Muscle layer of duodenum (tissue), 2 donors: ENCODE data around the gene TMEM52.

Experiments
- H3K27ac ChIP-seq: one replicate; pipeline ENCODE4 v1.7.0; 2013; ENCODE audit warnings: mild to moderate bottlenecking, low read length
- H3K27me3 ChIP-seq: one replicate; pipeline ENCODE4 v1.7.0; 2013; ENCODE audit warnings: low read depth, mild to moderate bottlenecking, control low read depth, low read length
- H3K36me3 ChIP-seq, 2 donors: one replicate each; pipeline ENCODE4 v1.7.0; 2013; ENCODE audit warnings: low read length in 2 of 2, control low read depth in 1 of 2, mild to moderate bottlenecking in 1 of 2; ENCODE audit not compliant: insufficient read depth in 2 of 2, control insufficient read depth in 1 of 2
- H3K4me1 ChIP-seq, 2 donors: one replicate each; pipeline ENCODE4 v1.7.0; 2013; ENCODE audit warnings: low read length in 2 of 2, mild to moderate bottlenecking in 2 of 2, control low read depth in 1 of 2, moderate library complexity in 1 of 2; ENCODE audit not compliant: insufficient read depth in 2 of 2, control insufficient read depth in 1 of 2
- H3K4me3 ChIP-seq, 2 donors: one replicate each; pipeline ENCODE4 v1.7.0; 2013; ENCODE audit warnings: low read length in 2 of 2, low read depth in 1 of 2, mild to moderate bottlenecking in 1 of 2
- H3K9me3 ChIP-seq, 2 donors: one replicate each; pipeline ENCODE4 v1.7.0; 2013; ENCODE audit warnings: low read length in 2 of 2, control low read depth in 1 of 2, mild to moderate bottlenecking in 1 of 2; ENCODE audit not compliant: control insufficient read depth in 1 of 2
- donor health status: healthy.

Gene TMEM52

GRCh38 chr1:1917304-1917976 is 1.6 kb downstream of the TMEM52 start:
- no peaks in the 10 kb centered on the region for H3K36me3 ChIP-seq
- H3K27ac ChIP-seq = no peak overlapping the region
- peaks cover 0 to 10% of the 10 kb centered on the region in 2 donors for H3K4me1 ChIP-seq
- H3K27me3 ChIP-seq = no peaks in the 10 kb centered on the region
- no peak overlapping the region for H3K4me3 ChIP-seq
- no peaks in the 10 kb centered on the region for H3K9me3 ChIP-seq

- Histone ChIP-seq H3K4me3 (no peak overlapping the region), H3K27me3 (no peaks in the 10 kb centered on the region), H3K27ac (no peak overlapping the region), H3K36me3 (no peaks in the 10 kb centered on the region), H3K9me3 (no peaks in the 10 kb centered on the region), H3K4me1 (peaks cover 0 to 10% of the 10 kb centered on the region in 2 donors)
Measured at GRCh38 chr1:1916851-1917251, 2.2 kb downstream of the TMEM52 start.

GRCh38 chr1:1915911-1916840 is 2.9 kb downstream of the TMEM52 start:
- Histone ChIP-seq H3K9me3 (no peaks in the 10 kb centered on the region), H3K27me3 (no peaks in the 10 kb centered on the region), H3K4me1 (peaks cover 0 to 10% of the 10 kb centered on the region in 2 donors), H3K27ac (no peak overlapping the region), H3K4me3 (no peak overlapping the region), H3K36me3 (no peaks in the 10 kb centered on the region)

GRCh38 chr1:1914971-1915692 is 3.9 kb downstream of the TMEM52 start, which contains the start of gene CALML6:
Gene CALML6, plus strand, starts transcription at chr1:1915260. Its CDS starts 21 bp downstream, at chr1:1915281.
- H3K27me3 ChIP-seq = no peaks in the 10 kb centered on the region
- H3K36me3 ChIP-seq = no peaks in the 10 kb centered on the region
- H3K4me1 ChIP-seq = peaks cover 0 to 10% of the 10 kb centered on the region in 2 donors
- no peak within 1 kb of the TSS for H3K27ac ChIP-seq
- H3K9me3 ChIP-seq = no peaks in the 10 kb centered on the region
- H3K4me3 ChIP-seq = no peak within 1 kb of the TSS

GRCh38 chr1:1914101-1914970 is 4.7 kb downstream of the TMEM52 start:
- Histone ChIP-seq H3K4me1 (peaks cover 0 to 10% of the 10 kb centered on the region in 2 donors), H3K27me3 (no peaks in the 10 kb centered on the region), H3K9me3 (no peaks in the 10 kb centered on the region), H3K4me3 (no peak overlapping the region), H3K36me3 (no peaks in the 10 kb centered on the region), H3K27ac (no peak overlapping the region)

GRCh38 chr1:1911350-1912041 is 7.6 kb downstream of the TMEM52 start:
- no peaks in the 10 kb centered on the region for H3K9me3 ChIP-seq
- no peak overlapping the region for H3K27ac ChIP-seq
- no peaks in the 10 kb centered on the region for H3K36me3 ChIP-seq
- H3K4me3 ChIP-seq = no peak overlapping the region
- H3K27me3 ChIP-seq = no peaks in the 10 kb centered on the region
- H3K4me1 ChIP-seq = peaks cover 0 to 12% of the 10 kb centered on the region in 2 donors

- Histone ChIP-seq H3K27ac (no peak overlapping the region), H3K9me3 (no peaks in the 10 kb centered on the region), H3K4me1 (peaks cover 0 to 16% of the 10 kb centered on the region in 2 donors)
Measured at GRCh38 chr1:1910651-1911331, 8.3 kb downstream of the TMEM52 start.

GRCh38 chr1:1910033-1910465 is 9.0 kb downstream of the TMEM52 start:
- no peaks in the 10 kb centered on the region for H3K27me3 ChIP-seq
- H3K4me3 ChIP-seq = peak overlapping the region in 1 of 2 donors; percentile 55
- peaks cover 0 to 16% of the 10 kb centered on the region in 2 donors for H3K4me1 ChIP-seq
- H3K36me3 ChIP-seq = no peaks in the 10 kb centered on the region
- no peak overlapping the region for H3K27ac ChIP-seq
- H3K9me3 ChIP-seq = no peaks in the 10 kb centered on the region

More at GRCh38 chr1:1910651-1911331, 8.3 kb downstream of the TMEM52 start:
- no peaks in the 10 kb centered on the region for H3K36me3 ChIP-seq
- no peak overlapping the region for H3K4me3 ChIP-seq
- no peaks in the 10 kb centered on the region for H3K27me3 ChIP-seq

GRCh38 chr1:1908506-1908791 is 10.6 kb downstream of the TMEM52 start:
- peak overlapping the region; percentile 39 to 73 for H3K4me3 ChIP-seq
- no peak overlapping the region for H3K27ac ChIP-seq
- H3K27me3 ChIP-seq = no peaks in the 10 kb centered on the region
- H3K4me1 ChIP-seq = peaks cover 0 to 16% of the 10 kb centered on the region in 2 donors
- no peaks in the 10 kb centered on the region for H3K9me3 ChIP-seq
- no peaks in the 10 kb centered on the region for H3K36me3 ChIP-seq
